Nephron progenitor cell (in vitro differentiated cells): Measurements from ENCODE around the gene DHX38.

Experiments used
- DNase-seq: peaks from one replicate; pipeline ENCODE4 v3.0.0; 2021
- H3K27ac Mint-ChIP-seq: 2 replicates; pipeline ENCODE4 v1.8.0; 2021; ENCODE audit warnings: mild to moderate bottlenecking, moderate library complexity, mixed read lengths
- H3K27me3 Mint-ChIP-seq: 2 replicates; pipeline ENCODE4 v1.8.0; 2021; ENCODE audit warnings: mild to moderate bottlenecking, low read depth, mixed read lengths; ENCODE audit not compliant: poor library complexity
- H3K36me3 Mint-ChIP-seq: 2 replicates; pipeline ENCODE4 v1.8.0; 2021; ENCODE audit warnings: low read depth, mixed read lengths
- H3K4me1 Mint-ChIP-seq: 2 replicates; pipeline ENCODE4 v1.8.0; 2021; ENCODE audit warnings: mixed read lengths
- H3K4me3 Mint-ChIP-seq: 2 replicates; pipeline ENCODE4 v1.8.0; 2021; ENCODE audit warnings: mild to moderate bottlenecking, moderate library complexity, mixed read lengths
- H3K9me3 Mint-ChIP-seq: 2 replicates; pipeline ENCODE4 v1.8.0; 2021; ENCODE audit warnings: mild to moderate bottlenecking, moderate library complexity, mixed read lengths
- TF ChIP-seq, protein P1 (sequence below): fragments of 200-600 bp; sonication (generic); IDR thresholded peaks from 2 replicates; pipeline ENCODE4 v1.5.0; 2021; ENCODE audit warnings: antibody characterized with exemption

DHX38 gene

DNA sequence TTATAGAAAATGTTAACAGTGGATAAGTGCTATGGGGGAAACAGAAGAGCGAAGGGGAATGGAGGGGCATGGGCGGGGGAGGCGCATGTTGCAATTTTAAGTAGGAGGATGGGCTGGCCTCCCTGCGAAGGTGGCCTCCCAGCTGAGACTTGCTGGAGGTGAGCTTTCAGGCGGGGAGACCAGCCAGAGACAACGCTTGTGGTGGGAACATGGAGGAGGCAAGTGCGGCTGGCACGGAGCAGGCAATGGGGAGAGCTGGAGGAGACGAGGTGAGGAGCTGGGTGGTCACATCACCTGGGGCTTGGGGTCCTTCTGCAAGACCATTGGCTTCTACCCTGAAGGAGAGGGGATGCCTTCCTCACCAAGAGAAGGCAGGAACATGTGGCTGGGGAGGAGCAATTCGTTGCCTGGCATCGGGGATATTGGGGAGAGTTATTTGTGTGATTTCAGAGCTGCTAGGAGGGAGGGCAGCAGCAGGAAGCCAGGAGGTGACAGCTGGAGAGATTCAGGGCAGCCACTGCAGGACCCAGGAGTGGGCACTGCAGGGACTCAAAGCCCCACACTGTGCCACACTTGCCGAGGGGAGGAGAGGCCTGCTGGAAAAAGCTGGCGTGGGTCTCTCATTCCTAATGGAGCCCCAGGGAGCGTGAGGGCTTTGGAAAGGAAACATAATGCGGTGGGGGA lies 43.9 kb downstream of the DHX38 start:
- Mint-ChIP-seq H3K4me3 (no peak overlapping the region), H3K36me3 (peaks cover 3% of the 10 kb centered on the region), H3K9me3 (no peaks in the 10 kb centered on the region), H3K27ac (no peak overlapping the region), H3K27me3 (peaks cover 2% of the 10 kb centered on the region), H3K4me1 (no peaks in the 10 kb centered on the region)
- TF ChIP-seq, protein P1, sequence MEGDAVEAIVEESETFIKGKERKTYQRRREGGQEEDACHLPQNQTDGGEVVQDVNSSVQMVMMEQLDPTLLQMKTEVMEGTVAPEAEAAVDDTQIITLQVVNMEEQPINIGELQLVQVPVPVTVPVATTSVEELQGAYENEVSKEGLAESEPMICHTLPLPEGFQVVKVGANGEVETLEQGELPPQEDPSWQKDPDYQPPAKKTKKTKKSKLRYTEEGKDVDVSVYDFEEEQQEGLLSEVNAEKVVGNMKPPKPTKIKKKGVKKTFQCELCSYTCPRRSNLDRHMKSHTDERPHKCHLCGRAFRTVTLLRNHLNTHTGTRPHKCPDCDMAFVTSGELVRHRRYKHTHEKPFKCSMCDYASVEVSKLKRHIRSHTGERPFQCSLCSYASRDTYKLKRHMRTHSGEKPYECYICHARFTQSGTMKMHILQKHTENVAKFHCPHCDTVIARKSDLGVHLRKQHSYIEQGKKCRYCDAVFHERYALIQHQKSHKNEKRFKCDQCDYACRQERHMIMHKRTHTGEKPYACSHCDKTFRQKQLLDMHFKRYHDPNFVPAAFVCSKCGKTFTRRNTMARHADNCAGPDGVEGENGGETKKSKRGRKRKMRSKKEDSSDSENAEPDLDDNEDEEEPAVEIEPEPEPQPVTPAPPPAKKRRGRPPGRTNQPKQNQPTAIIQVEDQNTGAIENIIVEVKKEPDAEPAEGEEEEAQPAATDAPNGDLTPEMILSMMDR: no peak
- DNase-seq: no peak

DNA sequence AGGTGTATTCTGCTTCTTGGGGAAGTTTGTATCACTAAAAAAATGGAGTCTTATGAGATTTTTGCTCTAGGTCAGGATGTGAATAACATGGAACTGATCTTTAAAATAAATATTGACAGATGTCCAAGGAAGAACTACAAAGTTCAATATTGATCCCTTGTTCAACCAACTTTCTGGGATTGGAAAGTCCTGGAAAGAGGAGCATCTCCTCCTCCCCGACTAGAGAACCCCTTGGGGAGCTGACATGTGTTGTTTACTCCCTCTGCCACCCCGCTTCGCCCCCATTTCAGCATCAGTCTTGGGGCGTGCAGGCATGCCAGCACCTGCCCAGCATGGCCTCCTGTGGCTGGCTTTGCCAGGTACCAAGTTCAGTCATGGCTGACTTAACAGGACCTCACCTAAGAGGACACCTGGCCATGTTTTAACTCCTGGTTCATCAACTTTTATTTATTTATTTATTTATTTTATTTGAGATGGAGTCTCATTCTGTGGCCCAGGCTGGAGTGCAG lies 44.5 kb downstream of the DHX38 start:
- no peaks in the 10 kb centered on the region for H3K9me3 Mint-ChIP-seq
- no peak overlapping the region for H3K4me3 Mint-ChIP-seq
- H3K4me1 Mint-ChIP-seq: no peaks in the 10 kb centered on the region
- TF ChIP-seq, protein P1: no peak
- no peak overlapping the region for H3K27ac Mint-ChIP-seq
- DNase-seq: no peak
- peaks cover 3% of the 10 kb centered on the region for H3K36me3 Mint-ChIP-seq
- H3K27me3 Mint-ChIP-seq: peaks cover 2% of the 10 kb centered on the region

DNA sequence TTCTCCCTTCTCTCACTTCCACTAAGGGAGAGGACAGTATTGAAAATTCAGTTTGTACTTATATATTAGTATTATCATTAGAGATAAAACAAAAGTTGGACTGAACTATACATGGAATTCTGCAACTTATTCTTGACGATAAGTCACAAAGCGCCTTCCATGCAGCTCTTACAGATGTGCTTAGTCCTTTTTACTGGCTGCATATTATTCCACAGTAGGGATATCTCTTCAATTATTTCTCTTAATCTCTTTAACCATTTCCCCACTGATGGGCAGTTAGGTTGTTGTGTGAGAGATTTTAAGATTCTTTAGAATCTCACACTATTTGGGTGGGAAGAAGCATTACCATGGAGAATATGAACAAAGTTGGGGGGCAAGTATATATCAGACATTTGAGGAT lies 46.3 kb downstream of the DHX38 start:
- no peaks in the 10 kb centered on the region for H3K9me3 Mint-ChIP-seq
- TF ChIP-seq, protein P1: no peak
- H3K4me3 Mint-ChIP-seq: no peak overlapping the region
- H3K4me1 Mint-ChIP-seq: no peaks in the 10 kb centered on the region
- no peak for DNase-seq
- no peaks in the 10 kb centered on the region for H3K27me3 Mint-ChIP-seq
- no peak overlapping the region for H3K27ac Mint-ChIP-seq
- peaks cover 3% of the 10 kb centered on the region for H3K36me3 Mint-ChIP-seq

DNA sequence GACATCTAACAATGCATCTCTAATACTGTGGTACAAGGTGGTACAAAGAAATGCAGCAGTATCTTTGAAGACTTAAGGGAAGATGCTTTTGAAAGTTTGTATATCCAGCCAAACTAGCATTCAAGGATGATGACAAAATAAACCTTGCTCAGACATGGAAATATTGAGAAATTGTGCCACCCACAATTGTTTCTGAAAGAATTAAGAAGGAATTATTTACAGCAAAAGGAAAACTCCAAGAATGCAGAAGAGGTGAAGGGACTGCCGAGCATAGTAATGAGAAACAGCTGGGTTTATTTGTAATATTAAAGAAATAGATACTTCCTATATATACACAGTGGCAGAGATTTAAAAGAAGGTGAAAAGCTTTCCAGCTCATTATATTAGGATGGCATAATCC lies 48.8 kb downstream of the DHX38 start:
- H3K27me3 Mint-ChIP-seq: no peaks in the 10 kb centered on the region

DNA sequence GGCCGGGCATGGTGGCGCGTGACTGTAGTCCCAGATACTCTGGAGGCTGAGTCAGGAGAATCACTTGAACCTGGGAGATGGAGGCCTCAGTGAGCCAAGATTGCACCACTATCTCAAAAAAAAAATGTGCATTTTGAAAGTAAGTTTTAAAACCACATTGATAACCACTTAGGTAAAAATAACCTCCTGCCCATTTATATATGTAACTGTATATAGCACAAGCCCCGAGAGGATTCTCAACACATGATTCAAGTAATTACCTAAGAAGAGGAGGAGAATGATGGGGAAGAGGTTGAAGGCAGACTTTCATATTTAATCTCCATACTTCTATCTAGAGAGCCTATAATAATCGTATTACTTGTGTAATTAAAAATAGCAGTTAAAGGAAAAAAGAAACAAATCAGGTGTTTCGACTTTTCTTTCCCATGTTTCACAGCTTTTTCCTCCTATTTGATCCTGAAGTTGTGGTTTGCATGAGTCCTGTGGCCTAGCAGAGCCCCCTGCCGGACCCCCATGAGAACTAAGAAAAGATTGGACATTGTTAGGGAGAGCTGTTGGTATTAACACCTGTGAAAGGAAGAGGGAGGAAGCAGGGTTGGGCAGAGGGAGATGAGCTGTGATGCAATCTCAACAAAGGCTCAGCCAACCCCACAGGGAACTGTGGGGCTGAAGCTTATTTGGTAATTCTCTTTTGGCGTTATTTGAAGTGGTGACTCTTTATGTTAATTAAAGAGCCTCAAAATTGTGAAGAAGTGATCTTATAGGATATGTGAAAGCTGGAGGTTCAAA lies 56.2 kb downstream of the DHX38 start:
- H3K27me3 Mint-ChIP-seq: peaks cover 3% of the 10 kb centered on the region
- peaks cover 8% of the 10 kb centered on the region for H3K36me3 Mint-ChIP-seq
- no peak overlapping the region for H3K4me3 Mint-ChIP-seq
- TF ChIP-seq, protein P1: peak; percentile 23
- no peak overlapping the region for H3K27ac Mint-ChIP-seq
- H3K9me3 Mint-ChIP-seq: peaks cover 17% of the 10 kb centered on the region
- no peaks in the 10 kb centered on the region for H3K4me1 Mint-ChIP-seq
- DNase-seq: peak; percentile 12

More for the DNA sequence above, 48.8 kb downstream of the DHX38 start:
- TF ChIP-seq, protein P1: no peak
- Mint-ChIP-seq H3K36me3 (peaks cover 7% of the 10 kb centered on the region), H3K4me3 (no peak overlapping the region), H3K9me3 (peaks cover 13% of the 10 kb centered on the region), H3K4me1 (no peaks in the 10 kb centered on the region), H3K27ac (no peak overlapping the region)
- DNase-seq: no peak
